Epithelial cell of prostate (primary cell): Measurements from ENCODE around the gene CALCOCO2.
"Not testable (repeated sequence)": the region's sequence is repeated elsewhere in the genome, so short reads cannot be mapped to it uniquely, and the experiment has no call there.

ENCODE experiments used
- DNase-seq: peaks from one replicate; pipeline ENCODE4 v3.0.0-alpha.2; 2011; ENCODE audit warnings: low read depth, low spot score
- H3K27ac ChIP-seq: fragments of 450-650 bp; 2 replicates; pipeline ENCODE4 v1.5.1; 2017; ENCODE audit warnings: mild to moderate bottlenecking

CALCOCO2 gene

GRCh38 chr17:48871551-48872351 is 40.9 kb downstream of the CALCOCO2 start:
- no peak overlapping the region for H3K27ac ChIP-seq
- DNase-seq: no peak

- H3K27ac ChIP-seq, DNase-seq: not testable (repeated sequence)
Measured at GRCh38 chr17:48872409-48872808, 41.6 kb downstream of the CALCOCO2 start.

GRCh38 chr17:48873209-48873608 is 42.4 kb downstream of the CALCOCO2 start:
- DNase-seq: no peak

GRCh38 chr17:48873696-48874443 is 43.0 kb downstream of the CALCOCO2 start:
- H3K27ac ChIP-seq: no peak overlapping the region
- no peak for DNase-seq

More at GRCh38 chr17:48873209-48873608, 42.4 kb downstream of the CALCOCO2 start:
- no peak overlapping the region for H3K27ac ChIP-seq

- no peak for DNase-seq
- H3K27ac ChIP-seq: no peak overlapping the region
Measured at GRCh38 chr17:48878920-48879898, 48.4 kb downstream of the CALCOCO2 start.

GRCh38 chr17:48882272-48882671 is 51.4 kb downstream of the CALCOCO2 start:
- no peak for DNase-seq
- H3K27ac ChIP-seq: no peak overlapping the region

- no peak overlapping the region for H3K27ac ChIP-seq
- DNase-seq: no peak
Measured at GRCh38 chr17:48883171-48883570, 52.3 kb downstream of the CALCOCO2 start.

- DNase-seq: no peak
- no peak overlapping the region for H3K27ac ChIP-seq
Measured at GRCh38 chr17:48890086-48890485, 59.3 kb downstream of the CALCOCO2 start.

GRCh38 chr17:48892940-48893645 is 62.3 kb downstream of the CALCOCO2 start:
- DNase-seq: no peak
- peak overlapping the region; percentile 78 for H3K27ac ChIP-seq

- DNase-seq: no peak
- no peak overlapping the region for H3K27ac ChIP-seq
Measured at GRCh38 chr17:48893646-48894508, 63.0 kb downstream of the CALCOCO2 start.

- no peak for DNase-seq
- no peak overlapping the region for H3K27ac ChIP-seq
Measured at GRCh38 chr17:48894886-48895285, 64.1 kb downstream of the CALCOCO2 start.

GRCh38 chr17:48901241-48901640 is 70.4 kb downstream of the CALCOCO2 start:
- no peak for DNase-seq
- H3K27ac ChIP-seq: no peak overlapping the region

- H3K27ac ChIP-seq: no peak overlapping the region
- no peak for DNase-seq
Measured at GRCh38 chr17:48903401-48903800, 72.6 kb downstream of the CALCOCO2 start.

GRCh38 chr17:48904428-48904827 is 73.6 kb downstream of the CALCOCO2 start:
- DNase-seq: no peak
- no peak overlapping the region for H3K27ac ChIP-seq

- H3K27ac ChIP-seq: no peak overlapping the region
- DNase-seq: no peak
Measured at GRCh38 chr17:48905987-48906515, 75.2 kb downstream of the CALCOCO2 start.

GRCh38 chr17:48907713-48908046 is 76.8 kb downstream of the CALCOCO2 start:
- H3K27ac ChIP-seq: peak overlapping the region; percentile 95
- DNase-seq: no peak

- peak; percentile 79 for DNase-seq
- peak within 1 kb of the TSS; percentile 95 for H3K27ac ChIP-seq
Measured at GRCh38 chr17:48908047-48908843, 77.4 kb downstream of the CALCOCO2 start, which contains the start of gene UBE2Z. TSS of gene UBE2Z (plus strand) at chr17:48908407. CDS start at chr17:48908504, 97 bp downstream.
